ENCODE results near the gene ANKRD17.
A peak's percentile ranks its signal among the peaks of the same experiment; 100 is the strongest.

The ANKRD17 gene

GRCh38 chr4:73129319-73129718 is 129.3 kb downstream of the ANKRD17 start:
- no peak for DNase-seq (ENCODE audit: low spot score)
- no peak for TF ChIP-seq CTCF (conservative IDR thresholded peaks at IDR 0.05; ENCODE audit: low read depth)
- H3K27ac ChIP-seq, result no peak overlapping the region
- ChIA-PET CTCF (interaction anchor here (0.8 kb wide), 1 partner anchor 10 kb away, joined by 3 read pairs; no protein-coding TSS in a partner anchor), POLR2A (ENCODE audit: low non-redundant PET) (no interaction called here)

GRCh38 chr4:73127839-73128453 is 130.7 kb downstream of the ANKRD17 start:
- CTCF ChIA-PET, result interaction anchor here (0.7 to 1.5 kb wide), 2 partner anchors 15 to 127 kb away, joined by 3 to 6 read pairs; no protein-coding TSS in a partner anchor
- TF ChIP-seq CTCF (conservative IDR thresholded peaks at IDR 0.05; ENCODE audit: low read depth), result no peak
- H3K27ac ChIP-seq, result no peak overlapping the region
- DNase-seq (ENCODE audit: low spot score), result peak; percentile 3
- POLR2A ChIA-PET (ENCODE audit: low non-redundant PET), result no interaction called here

GRCh38 chr4:73109493-73109892 is 149.1 kb downstream of the ANKRD17 start:
- H3K27ac ChIP-seq, result no peak overlapping the region
- TF ChIP-seq CTCF (conservative IDR thresholded peaks at IDR 0.05; ENCODE audit: low read depth), result no peak
- ChIA-PET CTCF (no interaction called here), POLR2A (ENCODE audit: low non-redundant PET) (no interaction called here)
- DNase-seq (ENCODE audit: low spot score), result no peak

- CTCF ChIA-PET, result no interaction called here
- POLR2A ChIA-PET (ENCODE audit: low non-redundant PET), result no interaction called here
- no peak for DNase-seq (ENCODE audit: low spot score)
- H3K27ac ChIP-seq, result no peak overlapping the region
- TF ChIP-seq CTCF (conservative IDR thresholded peaks at IDR 0.05; ENCODE audit: low read depth), result no peak
Measured at GRCh38 chr4:73104695-73105094, 153.9 kb downstream of the ANKRD17 start.

GRCh38 chr4:73103799-73104503 is 154.6 kb downstream of the ANKRD17 start:
- TF ChIP-seq CTCF (conservative IDR thresholded peaks at IDR 0.05; ENCODE audit: low read depth), result no peak
- H3K27ac ChIP-seq, result no peak overlapping the region
- ChIA-PET CTCF (interaction anchor here (0.6 kb wide), 1 partner anchor 246 kb away, joined by 3 read pairs; no protein-coding TSS in a partner anchor), POLR2A (ENCODE audit: low non-redundant PET) (no interaction called here)
- DNase-seq (ENCODE audit: low spot score), result no peak

- TF ChIP-seq CTCF (conservative IDR thresholded peaks at IDR 0.05; ENCODE audit: low read depth), result no peak
- CTCF ChIA-PET, result no interaction called here
- POLR2A ChIA-PET (ENCODE audit: low non-redundant PET), result no interaction called here
- DNase-seq (ENCODE audit: low spot score), result no peak
- no peak overlapping the region; the same call in 1 of the 2 replicates for H3K27ac ChIP-seq
Measured at GRCh38 chr4:73099143-73099542, 159.5 kb downstream of the ANKRD17 start.
